ENCODE data around the gene ZCCHC14.
"Not testable (repeated sequence)": the region's sequence is repeated elsewhere in the genome, so short reads cannot be mapped to it uniquely, and the experiment has no call there.

The ZCCHC14 gene

GRCh38 chr16:87376660-87377059 is 116.2 kb downstream of the ZCCHC14 start:
- DNase-seq, result no peak

GRCh38 chr16:87375426-87376135 is 117.2 kb downstream of the ZCCHC14 start:
- DNase-seq, result no peak

GRCh38 chr16:87374313-87374712 is 118.5 kb downstream of the ZCCHC14 start:
- no peak for DNase-seq

GRCh38 chr16:87372305-87372704 is 120.5 kb downstream of the ZCCHC14 start:
- no peak for DNase-seq

- DNase-seq, result no peak
Observed at GRCh38 chr16:87371261-87371866, 121.5 kb downstream of the ZCCHC14 start.

- DNase-seq, result no peak
Observed at GRCh38 chr16:87369796-87370719, 122.8 kb downstream of the ZCCHC14 start.

- no peak for DNase-seq
Observed at GRCh38 chr16:87369117-87369765, 123.6 kb downstream of the ZCCHC14 start.

- no peak for DNase-seq
Observed at GRCh38 chr16:87368029-87368770, 124.6 kb downstream of the ZCCHC14 start.

- DNase-seq, result no peak
Observed at GRCh38 chr16:87367529-87367928, 125.3 kb downstream of the ZCCHC14 start.

- DNase-seq, result no peak
Observed at GRCh38 chr16:87366930-87367329, 125.9 kb downstream of the ZCCHC14 start.

GRCh38 chr16:87366288-87366687 is 126.5 kb downstream of the ZCCHC14 start:
- no peak for DNase-seq

- no peak for DNase-seq
Observed at GRCh38 chr16:87365021-87365713, 127.7 kb downstream of the ZCCHC14 start.

GRCh38 chr16:87363771-87364455 is 128.9 kb downstream of the ZCCHC14 start:
- peak in 2 of 3 experiments; percentile 20 to 62 for DNase-seq

GRCh38 chr16:87362828-87363559 is 129.8 kb downstream of the ZCCHC14 start:
- DNase-seq, result not testable (repeated sequence)

- DNase-seq, result no peak
Observed at GRCh38 chr16:87361916-87362619, 130.8 kb downstream of the ZCCHC14 start.

- DNase-seq, result no peak
Observed at GRCh38 chr16:87360862-87361610, 131.8 kb downstream of the ZCCHC14 start.

GRCh38 chr16:87359121-87359520 is 133.7 kb downstream of the ZCCHC14 start:
- DNase-seq, result no peak

GRCh38 chr16:87358696-87359095 is 134.1 kb downstream of the ZCCHC14 start:
- DNase-seq, result no peak

- no peak for DNase-seq
Observed at GRCh38 chr16:87358250-87358649, 134.6 kb downstream of the ZCCHC14 start.
